Adipose tissue (tissue), 3 donors: ENCODE data around the gene LPCAT1. TPM values are rescaled to one million over a fixed set of nuclear protein-coding genes. Genes with fewer than 3 reads are reported as not detected.
"Not testable (repeated sequence)": the region's sequence is repeated elsewhere in the genome, so short reads cannot be mapped to it uniquely, and the experiment has no call there.

ENCODE experiments used
- H3K27ac ChIP-seq: one replicate; pipeline ENCODE4 v1.5.1; 2013; ENCODE audit warnings: low read depth, low read length
- WGBS, 3 donors: extraction: QIAGEN DNeasy Blood & Tissue Kit; methylation state at CpG; one replicate each; pipeline ENCODE4 v1.1.7; 2013; 5-methylcytosine and 5-hydroxymethylcytosine counted together
- polyA plus RNA-seq, 3 donors: library from polyadenylated mRNA; stranded (reverse); fragments of 200-250 nt; gene quantifications; one replicate each; pipeline ENCODE4 v1.2.3, GENCODE V29; 2013
- donor health status: healthy with polysubstance abuse.
- donor health status: Bipolar disorder and iron deficiency.
- donor health status: healthy.

The LPCAT1 gene
- polyA plus RNA-seq, 3 donors = 7.5 to 21.7 (median 21.0) TPM

- 85 to 92% (median 86%) methylated on average over 8 to 12 of the region's 12 CpGs for WGBS, 3 donors
- no peak overlapping the region for H3K27ac ChIP-seq
Observed at GRCh38 chr5:1544294-1544961, 20.7 kb upstream of the LPCAT1 start.

- WGBS, 3 donors = 84 to 87% (median 86%) methylated on average over 8 of the region's 8 CpGs
- H3K27ac ChIP-seq = no peak overlapping the region
Observed at GRCh38 chr5:1543398-1544293, 19.9 kb upstream of the LPCAT1 start.

GRCh38 chr5:1542781-1543180, 19.0 kb upstream of the LPCAT1 start:
- 21 to 78% (median 22%) methylated on average over 3 of the region's 3 CpGs for WGBS, 3 donors
- no peak overlapping the region for H3K27ac ChIP-seq

- WGBS, 3 donors = 43 to 67% (median 49%) methylated on average over 10 of the region's 10 CpGs
- no peak overlapping the region for H3K27ac ChIP-seq
Observed at GRCh38 chr5:1541702-1542400, 18.1 kb upstream of the LPCAT1 start.

GRCh38 chr5:1540831-1541701, 17.3 kb upstream of the LPCAT1 start:
- 88 to 92% (median 89%) methylated on average over 11 of the region's 11 CpGs for WGBS, 3 donors
- no peak overlapping the region for H3K27ac ChIP-seq

- WGBS, 3 donors = 95 to 100% (median 95%) methylated on average over 3 of the region's 3 CpGs
- no peak overlapping the region for H3K27ac ChIP-seq
Observed at GRCh38 chr5:1540166-1540565, 16.4 kb upstream of the LPCAT1 start.

- 78 to 81% (median 80%) methylated on average over 7 to 8 of the region's 8 CpGs for WGBS, 3 donors
- H3K27ac ChIP-seq = not testable (repeated sequence)
Observed at GRCh38 chr5:1539393-1540161, 15.8 kb upstream of the LPCAT1 start.

GRCh38 chr5:1538741-1539392, 15.1 kb upstream of the LPCAT1 start:
- WGBS, 3 donors = 94 to 96% (median 95%) methylated on average over 13 of the region's 13 CpGs
- H3K27ac ChIP-seq = no peak overlapping the region

- 89 to 98% (median 92%) methylated on average over 14 of the region's 14 CpGs for WGBS, 3 donors
- no peak overlapping the region for H3K27ac ChIP-seq
Observed at GRCh38 chr5:1538276-1538675, 14.5 kb upstream of the LPCAT1 start.

GRCh38 chr5:1537603-1538154, 13.9 kb upstream of the LPCAT1 start:
- H3K27ac ChIP-seq = no peak overlapping the region
- 88 to 96% (median 95%) methylated on average over 20 of the region's 20 CpGs for WGBS, 3 donors

- 55 to 64% (median 62%) methylated on average over 8 of the region's 8 CpGs for WGBS, 3 donors
- no peak overlapping the region for H3K27ac ChIP-seq
Observed at GRCh38 chr5:1536871-1537602, 13.3 kb upstream of the LPCAT1 start.

GRCh38 chr5:1536322-1536845, 12.6 kb upstream of the LPCAT1 start:
- H3K27ac ChIP-seq = no peak overlapping the region
- 66 to 77% (median 71%) methylated on average over 8 of the region's 8 CpGs for WGBS, 3 donors

GRCh38 chr5:1535646-1536045, 11.9 kb upstream of the LPCAT1 start:
- whole genome bisulfite sequencing, 3 donors = 76 to 96% (median 79%) methylated on average over 3 of the region's 3 CpGs
- no peak overlapping the region for H3K27ac ChIP-seq

GRCh38 chr5:1532384-1532783, 8.6 kb upstream of the LPCAT1 start:
- H3K27ac ChIP-seq = no peak overlapping the region
- WGBS, 3 donors = 53 to 89% (median 73%) methylated on average over 1 of the region's 1 CpG

- 91 to 94% (median 91%) methylated on average over 3 of the region's 3 CpGs for WGBS, 3 donors
- H3K27ac ChIP-seq = no peak overlapping the region
Observed at GRCh38 chr5:1529498-1529897, 5.7 kb upstream of the LPCAT1 start.
